Calu3 (cell line): ENCODE data around the gene WBP4. TPM values are rescaled to one million over a fixed set of nuclear protein-coding genes. Genes with fewer than 3 reads are reported as not detected.

Experiments used
- BruUV-seq: library from RNA; stranded (reverse); fragments of 400-500 nt; replicated peaks from 2 replicates; lab custom pipeline; 2021; lab: Mats Ljungman, UMichigan
- CTCF ChIA-PET: fragments of 300-600 bp; sonication (Branson Sonifier 250); formaldehyde crosslinking; loops from one replicate; lab custom pipeline; 2022; ENCODE audit warnings: antibody characterized with exemption; lab: Charles Lee
- DNase-seq: peaks from one replicate; pipeline ENCODE4 v3.0.0; 2022
- H3K27ac Mint-ChIP-seq: one replicate; pipeline ENCODE4 v1.8.0; 2022; ENCODE audit warnings: mixed read lengths; ENCODE audit not compliant: unreplicated experiment
- H3K27me3 Mint-ChIP-seq: one replicate; pipeline ENCODE4 v1.8.0; 2022; ENCODE audit warnings: mixed read lengths; ENCODE audit not compliant: unreplicated experiment
- H3K36me3 Mint-ChIP-seq: one replicate; pipeline ENCODE4 v1.8.0; 2022; ENCODE audit warnings: mild to moderate bottlenecking, moderate library complexity, mixed read lengths; ENCODE audit not compliant: insufficient read depth, unreplicated experiment
- H3K4me1 Mint-ChIP-seq: one replicate; pipeline ENCODE4 v1.8.0; 2022; ENCODE audit warnings: mild to moderate bottlenecking, low read depth, mixed read lengths; ENCODE audit not compliant: unreplicated experiment
- H3K4me3 Mint-ChIP-seq: one replicate; pipeline ENCODE4 v1.8.0; 2022; ENCODE audit warnings: mild to moderate bottlenecking, low read depth, moderate library complexity, mixed read lengths; ENCODE audit not compliant: unreplicated experiment
- H3K9me3 Mint-ChIP-seq: one replicate; pipeline ENCODE4 v1.8.0; 2022; ENCODE audit warnings: low read depth, mixed read lengths; ENCODE audit not compliant: unreplicated experiment
- CTCF ChIP-seq: fragments of 200-600 bp; IDR thresholded peaks from one replicate; pipeline ENCODE4 v1.8.0; 2022; ENCODE audit warnings: antibody characterized with exemption; ENCODE audit not compliant: unreplicated experiment
- intact Hi-C: fragments of 100-400 bp; cut with micrococcal nuclease; formaldehyde crosslinking; loops from one replicate; pipeline ENCODE4 v1.10.0; 2022; ENCODE audit not compliant: unreplicated experiment
- total RNA-seq: library from RNA; stranded (reverse); gene quantifications from 2 replicates; pipeline ENCODE4 v1.2.3, GENCODE V29; 2022

Gene WBP4
- total RNA-seq, 1 experiment from 2014 or later: 7.2 TPM

GRCh38 chr13:41111454-41111853 is 50.1 kb downstream of the WBP4 start:
- H3K36me3 Mint-ChIP-seq: no peaks in the 10 kb centered on the region
- no peak overlapping the region for H3K27ac Mint-ChIP-seq
- no peaks in the 10 kb centered on the region for H3K9me3 Mint-ChIP-seq
- BruUV-seq: no TSS peak
- no peak overlapping the region for H3K4me3 Mint-ChIP-seq
- H3K27me3 Mint-ChIP-seq: no peaks in the 10 kb centered on the region
- no peak for DNase-seq
- no peaks in the 10 kb centered on the region for H3K4me1 Mint-ChIP-seq
- TF ChIP-seq CTCF: no peak
- intact Hi-C loops: no loop called here
- CTCF ChIA-PET: interaction anchor here (0.7 kb wide), 1 partner anchor 422 kb away, joined by 3 read pairs; no protein-coding TSS in a partner anchor

- CTCF ChIA-PET: interaction anchor here (0.6 kb wide), 1 partner anchor 131 kb away, joined by 5 read pairs; no protein-coding TSS in a partner anchor
- H3K4me3 Mint-ChIP-seq: no peak overlapping the region
- H3K9me3 Mint-ChIP-seq: no peaks in the 10 kb centered on the region
- intact Hi-C loops: no loop called here
- DNase-seq: no peak
- TF ChIP-seq CTCF: no peak
- BruUV-seq: no TSS peak
- no peak overlapping the region for H3K27ac Mint-ChIP-seq
- H3K27me3 Mint-ChIP-seq: no peaks in the 10 kb centered on the region
- H3K36me3 Mint-ChIP-seq: no peaks in the 10 kb centered on the region
- H3K4me1 Mint-ChIP-seq: no peaks in the 10 kb centered on the region
Measured at GRCh38 chr13:41117869-41118268, 56.6 kb downstream of the WBP4 start.

- Mint-ChIP-seq H3K27me3 (no peaks in the 10 kb centered on the region), H3K9me3 (no peaks in the 10 kb centered on the region), H3K4me3 (no peak overlapping the region), H3K36me3 (no peaks in the 10 kb centered on the region), H3K4me1 (no peaks in the 10 kb centered on the region), H3K27ac (no peak overlapping the region)
- no peak for DNase-seq
- BruUV-seq: no TSS peak
- intact Hi-C loops: no loop called here
- CTCF ChIA-PET: no interaction called here
- TF ChIP-seq CTCF: no peak
Measured at GRCh38 chr13:41122838-41123237, 61.5 kb downstream of the WBP4 start.

- Mint-ChIP-seq H3K4me1 (peaks cover 9% of the 10 kb centered on the region), H3K4me3 (no peak overlapping the region), H3K27me3 (no peaks in the 10 kb centered on the region), H3K9me3 (no peaks in the 10 kb centered on the region), H3K36me3 (peaks cover 17% of the 10 kb centered on the region), H3K27ac (no peak overlapping the region)
- intact Hi-C loops: no loop called here
- BruUV-seq: no TSS peak
- no peak for DNase-seq
- CTCF ChIA-PET: no interaction called here
- no peak for TF ChIP-seq CTCF
Measured at GRCh38 chr13:41127701-41128100, 66.4 kb downstream of the WBP4 start.
